OCI-LY1 (cell line): ENCODE results near the gene SRRD.
A peak's percentile ranks its signal among the peaks of the same experiment; 100 is the strongest.

ENCODE experiments used
- H2AFZ ChIP-seq: fragments of 200-600 bp; sonication (generic), shearing (Covaris generic); 2 replicates; pipeline ENCODE4 v1.6.0; 2014; ENCODE audit warnings: antibody characterized with exemption, mild to moderate bottlenecking, low read length
- H3F3A ChIP-seq: fragments of 200-600 bp; sonication (generic), shearing (Covaris generic); 2 replicates; pipeline ENCODE4 v1.6.0; 2014; ENCODE audit warnings: mild to moderate bottlenecking, antibody characterized with exemption, low read length, moderate library complexity; ENCODE audit not compliant: insufficient read depth
- H3K27ac ChIP-seq: fragments of 200-600 bp; sonication (generic); 2 replicates; pipeline ENCODE4 v1.5.1; 2014; ENCODE audit warnings: low read length, mixed run types, mild to moderate bottlenecking, low read depth; ENCODE audit not compliant: poor library complexity, severe bottlenecking
- H3K27me3 ChIP-seq: fragments of 200-600 bp; sonication (generic); 2 replicates; pipeline ENCODE4 v1.6.0; 2014; ENCODE audit warnings: antibody characterized with exemption, mild to moderate bottlenecking, low read length, moderate library complexity; ENCODE audit not compliant: insufficient read depth
- H3K36me3 ChIP-seq: fragments of 200-600 bp; sonication (generic); 2 replicates; pipeline ENCODE4 v1.6.1; 2014; ENCODE audit warnings: mild to moderate bottlenecking, antibody characterized with exemption, low read length, moderate library complexity, mixed read lengths; ENCODE audit not compliant: insufficient read depth
- H3K4me1 ChIP-seq: fragments of 200-600 bp; sonication (generic); 2 replicates; pipeline ENCODE4 v1.5.1; 2014; ENCODE audit warnings: mild to moderate bottlenecking, low read length, moderate library complexity; ENCODE audit not compliant: insufficient read depth, severe bottlenecking
- H3K4me2 ChIP-seq: fragments of 200-600 bp; sonication (generic), shearing (Covaris generic); 2 replicates; pipeline ENCODE4 v1.6.1; 2014; ENCODE audit warnings: low read length
- H3K4me3 ChIP-seq: fragments of 200-600 bp; sonication (generic); 2 replicates; pipeline ENCODE4 v1.5.1; 2014; ENCODE audit warnings: low read length, low read depth, mild to moderate bottlenecking, mixed read lengths; ENCODE audit not compliant: poor library complexity, severe bottlenecking
- H3K79me2 ChIP-seq: fragments of 200-600 bp; shearing (Covaris generic); 2 replicates; pipeline ENCODE4 v1.6.1; 2016; ENCODE audit warnings: mixed run types, low read length, mixed read lengths; ENCODE audit not compliant: insufficient read depth
- H3K9ac ChIP-seq: fragments of 200-600 bp; sonication (generic), shearing (Covaris generic); 2 replicates; pipeline ENCODE4 v1.6.1; 2014; ENCODE audit warnings: mild to moderate bottlenecking, low read length, mixed read lengths
- H3K9me2 ChIP-seq: fragments of 200-600 bp; sonication (generic), shearing (Covaris generic); 2 replicates; pipeline ENCODE4 v1.6.1; 2014; ENCODE audit warnings: low read depth, mild to moderate bottlenecking, low read length, mixed read lengths
- H3K9me3 ChIP-seq: fragments of 200-600 bp; shearing (Covaris generic); 2 replicates; pipeline ENCODE4 v1.6.1; 2014; ENCODE audit warnings: low read length, mixed read lengths
- H4K20me1 ChIP-seq: fragments of 200-600 bp; sonication (generic), shearing (Covaris generic); 2 replicates; pipeline ENCODE4 v1.6.0; 2016; ENCODE audit warnings: mild to moderate bottlenecking, low read length; ENCODE audit not compliant: insufficient read depth
- EZH2 ChIP-seq: fragments of 200-600 bp; sonication (generic), shearing (Covaris generic); IDR thresholded peaks from 2 replicates; pipeline ENCODE4 v1.8.0; 2017; ENCODE audit warnings: borderline replicate concordance, mixed run types, mild to moderate bottlenecking, antibody characterized with exemption, low read length, moderate library complexity, mixed read lengths
- TF ChIP-seq, protein P1 (sequence below): fragments of 200-600 bp; sonication (generic), shearing (Covaris generic); IDR thresholded peaks from 2 replicates; pipeline ENCODE4 v1.5.1; 2017; ENCODE audit warnings: mild to moderate bottlenecking, antibody characterized with exemption, low read length, moderate library complexity, mixed read lengths

Gene SRRD

GRCh38 chr22:26540119-26540518, 56.4 kb downstream of the SRRD start:
- Histone ChIP-seq H4K20me1 (no peaks in the 10 kb centered on the region), H3F3A (peaks cover 15% of the 10 kb centered on the region), H3K4me2 (no peak overlapping the region), H3K27ac (peak overlapping the region; percentile 52), H3K9me2 (no peaks in the 10 kb centered on the region), H3K4me3 (no peak overlapping the region), H3K27me3 (no peaks in the 10 kb centered on the region), H3K9ac (no peak overlapping the region), H3K36me3 (peaks cover 55% of the 10 kb centered on the region), H3K4me1 (peaks cover 58% of the 10 kb centered on the region), H3K9me3 (no peaks in the 10 kb centered on the region), H2AFZ (no peak overlapping the region), H3K79me2 (no peaks in the 10 kb centered on the region)
- TF ChIP-seq, protein P1, sequence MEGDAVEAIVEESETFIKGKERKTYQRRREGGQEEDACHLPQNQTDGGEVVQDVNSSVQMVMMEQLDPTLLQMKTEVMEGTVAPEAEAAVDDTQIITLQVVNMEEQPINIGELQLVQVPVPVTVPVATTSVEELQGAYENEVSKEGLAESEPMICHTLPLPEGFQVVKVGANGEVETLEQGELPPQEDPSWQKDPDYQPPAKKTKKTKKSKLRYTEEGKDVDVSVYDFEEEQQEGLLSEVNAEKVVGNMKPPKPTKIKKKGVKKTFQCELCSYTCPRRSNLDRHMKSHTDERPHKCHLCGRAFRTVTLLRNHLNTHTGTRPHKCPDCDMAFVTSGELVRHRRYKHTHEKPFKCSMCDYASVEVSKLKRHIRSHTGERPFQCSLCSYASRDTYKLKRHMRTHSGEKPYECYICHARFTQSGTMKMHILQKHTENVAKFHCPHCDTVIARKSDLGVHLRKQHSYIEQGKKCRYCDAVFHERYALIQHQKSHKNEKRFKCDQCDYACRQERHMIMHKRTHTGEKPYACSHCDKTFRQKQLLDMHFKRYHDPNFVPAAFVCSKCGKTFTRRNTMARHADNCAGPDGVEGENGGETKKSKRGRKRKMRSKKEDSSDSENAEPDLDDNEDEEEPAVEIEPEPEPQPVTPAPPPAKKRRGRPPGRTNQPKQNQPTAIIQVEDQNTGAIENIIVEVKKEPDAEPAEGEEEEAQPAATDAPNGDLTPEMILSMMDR, result no peak
- no peak for TF ChIP-seq EZH2

- Histone ChIP-seq H3K27ac (peak overlapping the region; percentile 19), H3K9me3 (no peaks in the 10 kb centered on the region), H3K27me3 (no peaks in the 10 kb centered on the region), H3K9me2 (no peaks in the 10 kb centered on the region), H3K4me1 (peaks cover 49% of the 10 kb centered on the region), H3K4me3 (no peak overlapping the region), H2AFZ (no peak overlapping the region), H3F3A (0 out of 2 replicates have a peak, but pooled peaks cover 4% of the 10 kb centered on the region), H3K4me2 (no peak overlapping the region), H3K36me3 (peaks cover 60% of the 10 kb centered on the region), H3K79me2 (no peaks in the 10 kb centered on the region), H3K9ac (no peak overlapping the region), H4K20me1 (no peaks in the 10 kb centered on the region)
- TF ChIP-seq, protein P1, result no peak
- no peak for TF ChIP-seq EZH2
Observed at GRCh38 chr22:26541167-26541819, 57.6 kb downstream of the SRRD start.

DNA sequence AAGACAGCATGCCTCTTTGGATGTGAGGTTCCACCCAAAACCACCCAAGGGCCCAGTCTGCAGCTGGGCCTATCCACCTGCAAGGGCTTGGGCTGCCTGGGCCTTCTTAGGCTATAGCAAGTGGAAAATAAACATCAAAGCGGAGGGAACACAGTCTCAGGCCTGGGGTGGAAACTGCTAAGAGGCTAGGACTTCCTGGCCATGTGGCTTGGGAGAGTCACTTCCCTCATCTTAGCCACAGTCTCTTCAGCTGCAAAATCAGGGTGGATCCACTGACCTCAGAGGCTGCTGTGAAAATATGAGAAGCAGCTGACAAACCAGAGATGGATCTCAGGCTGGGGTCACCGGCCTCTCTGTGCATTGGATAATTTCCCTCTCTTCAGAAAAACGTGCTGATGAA, 59.2 kb downstream of the SRRD start:
- Histone ChIP-seq H3K9me3 (no peaks in the 10 kb centered on the region), H3K4me2 (peak overlapping the region; percentile 14; the same call in 1 of the 2 replicates), H3K4me3 (no peak overlapping the region), H3F3A (no peaks in the 10 kb centered on the region), H3K27me3 (no peaks in the 10 kb centered on the region), H3K9ac (peak overlapping the region; percentile 35; the same call in 1 of the 2 replicates), H3K79me2 (no peaks in the 10 kb centered on the region), H4K20me1 (no peaks in the 10 kb centered on the region), H3K9me2 (no peaks in the 10 kb centered on the region), H3K36me3 (peaks cover 60% of the 10 kb centered on the region), H3K27ac (peak overlapping the region; percentile 88), H2AFZ (no peak overlapping the region), H3K4me1 (peaks cover 54% of the 10 kb centered on the region)
- TF ChIP-seq EZH2, result no peak
- TF ChIP-seq, protein P1, result no peak
